ENCODE data around the gene LDLRAD3. TPM values are rescaled to one million over a fixed set of nuclear protein-coding genes. Genes with fewer than 3 reads are reported as not detected.

Gene LDLRAD3
- total RNA-seq, 1 donor from 2014 or later, result 28.5 TPM

GRCh38 chr11:36214976-36215692 lies 271.3 kb downstream of the LDLRAD3 start:
- Mint-ChIP-seq H3K27ac (ENCODE audit: unreplicated experiment) (no peak overlapping the region), H3K9me3 (ENCODE audit: unreplicated experiment) (no peaks in the 10 kb centered on the region), H3K27me3 (ENCODE audit: unreplicated experiment) (peaks cover 2% of the 10 kb centered on the region), H3K4me3 (ENCODE audit: unreplicated experiment) (no peak overlapping the region), H3K36me3 (ENCODE audit: low read depth, unreplicated experiment) (no peaks in the 10 kb centered on the region), H3K4me1 (ENCODE audit: unreplicated experiment) (no peaks in the 10 kb centered on the region)
- no peak for DNase-seq (ENCODE audit: low spot score)
- TF ChIP-seq CTCF (IDR thresholded peaks at IDR 0.05; ENCODE audit: unreplicated experiment), result no peak

- no peak for DNase-seq (ENCODE audit: low spot score)
- Mint-ChIP-seq H3K36me3 (ENCODE audit: low read depth, unreplicated experiment) (no peaks in the 10 kb centered on the region), H3K4me1 (ENCODE audit: unreplicated experiment) (no peaks in the 10 kb centered on the region), H3K9me3 (ENCODE audit: unreplicated experiment) (no peaks in the 10 kb centered on the region), H3K4me3 (ENCODE audit: unreplicated experiment) (no peak overlapping the region), H3K27ac (ENCODE audit: unreplicated experiment) (no peak overlapping the region), H3K27me3 (ENCODE audit: unreplicated experiment) (peaks cover under 1% of the 10 kb centered on the region)
- no peak for TF ChIP-seq CTCF (IDR thresholded peaks at IDR 0.05; ENCODE audit: unreplicated experiment)
These were observed 271.8 kb downstream of the LDLRAD3 start for GRCh38 chr11:36215693-36216060.

GRCh38 chr11:36216061-36216615 lies 272.3 kb downstream of the LDLRAD3 start:
- Mint-ChIP-seq H3K36me3 (ENCODE audit: low read depth, unreplicated experiment) (no peaks in the 10 kb centered on the region), H3K27me3 (ENCODE audit: unreplicated experiment) (no peaks in the 10 kb centered on the region), H3K27ac (ENCODE audit: unreplicated experiment) (no peak overlapping the region), H3K9me3 (ENCODE audit: unreplicated experiment) (no peaks in the 10 kb centered on the region), H3K4me3 (ENCODE audit: unreplicated experiment) (no peak overlapping the region), H3K4me1 (ENCODE audit: unreplicated experiment) (no peaks in the 10 kb centered on the region)
- no peak for TF ChIP-seq CTCF (IDR thresholded peaks at IDR 0.05; ENCODE audit: unreplicated experiment)
- DNase-seq (ENCODE audit: low spot score), result no peak

GRCh38 chr11:36218283-36218921 lies 274.5 kb downstream of the LDLRAD3 start:
- no peaks in the 10 kb centered on the region for H3K27me3 Mint-ChIP-seq (ENCODE audit: unreplicated experiment)
- H3K4me1 Mint-ChIP-seq (ENCODE audit: unreplicated experiment), result no peaks in the 10 kb centered on the region
- H3K9me3 Mint-ChIP-seq (ENCODE audit: unreplicated experiment), result no peaks in the 10 kb centered on the region
- H3K4me3 Mint-ChIP-seq (ENCODE audit: unreplicated experiment), result no peak overlapping the region
- no peak for TF ChIP-seq CTCF (IDR thresholded peaks at IDR 0.05; ENCODE audit: unreplicated experiment)
- no peaks in the 10 kb centered on the region for H3K36me3 Mint-ChIP-seq (ENCODE audit: low read depth, unreplicated experiment)
- H3K27ac Mint-ChIP-seq (ENCODE audit: unreplicated experiment), result no peak overlapping the region
- no peak for DNase-seq (ENCODE audit: low spot score)

- H3K27me3 Mint-ChIP-seq (ENCODE audit: unreplicated experiment), result no peaks in the 10 kb centered on the region
- no peaks in the 10 kb centered on the region for H3K4me1 Mint-ChIP-seq (ENCODE audit: unreplicated experiment)
These were observed 276.1 kb downstream of the LDLRAD3 start for GRCh38 chr11:36219996-36220395.

More at GRCh38 chr11:36219996-36220395, 276.1 kb downstream of the LDLRAD3 start:
- Mint-ChIP-seq H3K36me3 (ENCODE audit: low read depth, unreplicated experiment) (no peaks in the 10 kb centered on the region), H3K9me3 (ENCODE audit: unreplicated experiment) (no peaks in the 10 kb centered on the region), H3K4me3 (ENCODE audit: unreplicated experiment) (no peak overlapping the region), H3K27ac (ENCODE audit: unreplicated experiment) (no peak overlapping the region)
- DNase-seq (ENCODE audit: low spot score), result no peak
- TF ChIP-seq CTCF (IDR thresholded peaks at IDR 0.05; ENCODE audit: unreplicated experiment), result no peak
